Neural progenitor cell (in vitro differentiated cells): ENCODE data around the gene PADI4.

Experiments
- CTCF ChIP-seq: fragments of 200-600 bp; sonication (generic); IDR thresholded peaks from 2 replicates; pipeline ENCODE4 v1.5.1; 2017; ENCODE audit warnings: antibody characterized with exemption, mild to moderate bottlenecking
- EZH2 ChIP-seq: fragments of 200-600 bp; sonication (generic); IDR thresholded peaks from 2 replicates; pipeline ENCODE4 v1.6.1; 2017; ENCODE audit warnings: antibody characterized with exemption, mild to moderate bottlenecking, moderate library complexity
- EZH2phosphoT487 ChIP-seq: fragments of 200-600 bp; sonication (generic); IDR thresholded peaks from 2 replicates; pipeline ENCODE4 v1.6.1; 2017; ENCODE audit warnings: antibody characterized with exemption

GRCh38 chr1:17259233-17259873 is 48.6 kb upstream of the PADI4 start:
- no peak for TF ChIP-seq EZH2
- no peak for TF ChIP-seq CTCF
- no peak for TF ChIP-seq EZH2phosphoT487
